Fibroblast of lung (primary cell): ENCODE data around the gene MEN1.

ENCODE experiments used
- EZH2 ChIP-seq: IDR thresholded peaks from 2 replicates; pipeline ENCODE4 v1.5.1; 2012; ENCODE audit warnings: low read length, control low read depth, mild to moderate bottlenecking; ENCODE audit errors: missing control alignments
- TF ChIP-seq, protein P1 (sequence below), 2 donors: IDR thresholded peaks in 1 of 2; conservative IDR thresholded peaks in 1 of 2; 1 replicate in 1 of 2; 2 replicates in 1 of 2; pipeline ENCODE4 v1.5.1; 2011 to 2012; ENCODE audit warnings: low read length in 2 of 2, control low read depth in 1 of 2, inconsistent platforms in 1 of 2, low read depth in 1 of 2, mild to moderate bottlenecking in 1 of 2

GRCh38 chr11:64803158-64803845, 7.0 kb downstream of the MEN1 start, which contains the start of gene MAP4K2:
- TF ChIP-seq, protein P1, sequence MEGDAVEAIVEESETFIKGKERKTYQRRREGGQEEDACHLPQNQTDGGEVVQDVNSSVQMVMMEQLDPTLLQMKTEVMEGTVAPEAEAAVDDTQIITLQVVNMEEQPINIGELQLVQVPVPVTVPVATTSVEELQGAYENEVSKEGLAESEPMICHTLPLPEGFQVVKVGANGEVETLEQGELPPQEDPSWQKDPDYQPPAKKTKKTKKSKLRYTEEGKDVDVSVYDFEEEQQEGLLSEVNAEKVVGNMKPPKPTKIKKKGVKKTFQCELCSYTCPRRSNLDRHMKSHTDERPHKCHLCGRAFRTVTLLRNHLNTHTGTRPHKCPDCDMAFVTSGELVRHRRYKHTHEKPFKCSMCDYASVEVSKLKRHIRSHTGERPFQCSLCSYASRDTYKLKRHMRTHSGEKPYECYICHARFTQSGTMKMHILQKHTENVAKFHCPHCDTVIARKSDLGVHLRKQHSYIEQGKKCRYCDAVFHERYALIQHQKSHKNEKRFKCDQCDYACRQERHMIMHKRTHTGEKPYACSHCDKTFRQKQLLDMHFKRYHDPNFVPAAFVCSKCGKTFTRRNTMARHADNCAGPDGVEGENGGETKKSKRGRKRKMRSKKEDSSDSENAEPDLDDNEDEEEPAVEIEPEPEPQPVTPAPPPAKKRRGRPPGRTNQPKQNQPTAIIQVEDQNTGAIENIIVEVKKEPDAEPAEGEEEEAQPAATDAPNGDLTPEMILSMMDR (conservative IDR thresholded peaks at IDR 0.05 in 1 of 2, IDR thresholded peaks at IDR 0.05 in 1 of 2; ENCODE audit: low read depth in 1 of 2, low read length in 2 of 2), result peak in 1 of 2 donors; percentile 7
- no peak for TF ChIP-seq EZH2
